Liver (tissue), 3 donors: ENCODE results near the gene SCN2A.

Experiments used
- RAD21 ChIP-seq, 2 donors: IDR thresholded peaks; 2 replicates each; pipeline ENCODE4 v1.6.1; 2016; ENCODE audit warnings: antibody characterized with exemption in 2 of 2, mild to moderate bottlenecking in 2 of 2
- YY1 ChIP-seq: IDR thresholded peaks from 2 replicates; pipeline ENCODE4 v1.6.1; 2016; ENCODE audit warnings: antibody characterized with exemption, mild to moderate bottlenecking
- TF ChIP-seq, protein P1 (sequence below): fragments of 150-350 bp; IDR thresholded peaks from 2 replicates; pipeline ENCODE4 v1.5.1; 2017; ENCODE audit warnings: improper control_type of control experiment, low read depth, low read length; ENCODE audit not compliant: missing input control
- TF ChIP-seq, protein P2 (sequence below): IDR thresholded peaks from 2 replicates; pipeline ENCODE4 v1.6.1; 2016; ENCODE audit warnings: antibody characterized with exemption
- donor health status: healthy.
- donor health status: healthy.

DNA sequence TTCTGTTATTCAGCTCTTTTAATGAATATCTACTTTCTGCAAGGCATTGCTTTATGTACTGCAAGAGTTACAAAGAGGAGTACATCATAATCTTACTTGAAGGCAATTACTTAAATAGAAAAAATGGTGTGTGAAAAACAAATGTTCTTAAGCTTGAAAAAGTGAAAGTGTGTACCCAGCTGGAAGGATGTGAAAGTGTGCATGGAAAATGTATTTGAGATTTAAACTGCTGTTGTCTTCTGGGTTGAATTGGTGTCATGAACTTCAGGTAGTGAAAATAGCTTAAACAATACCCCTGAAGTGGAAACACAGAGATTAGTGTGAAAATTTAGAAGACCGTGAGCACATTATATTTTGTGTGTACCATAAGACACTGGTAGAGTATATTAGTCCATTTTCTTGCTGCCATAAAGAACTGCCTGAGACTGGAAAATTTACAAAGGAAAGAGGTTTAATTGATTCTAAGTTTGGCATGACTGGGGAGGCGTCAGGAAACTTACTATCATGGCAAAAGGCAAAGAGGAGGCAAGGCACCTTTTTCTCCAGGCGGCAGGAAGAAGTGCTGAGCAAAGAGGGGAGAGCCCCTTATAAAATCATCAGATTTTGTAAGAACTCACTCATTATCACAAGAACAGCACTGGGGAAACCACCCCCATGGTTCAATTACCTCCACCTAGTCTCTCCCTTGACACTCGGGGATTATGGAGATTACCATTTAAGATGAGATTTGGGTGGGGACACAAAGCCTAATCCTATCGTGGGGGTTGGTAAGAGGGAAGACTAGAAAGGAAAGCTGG, 38.8 kb downstream of the SCN2A start:
- TF ChIP-seq, protein P1, sequence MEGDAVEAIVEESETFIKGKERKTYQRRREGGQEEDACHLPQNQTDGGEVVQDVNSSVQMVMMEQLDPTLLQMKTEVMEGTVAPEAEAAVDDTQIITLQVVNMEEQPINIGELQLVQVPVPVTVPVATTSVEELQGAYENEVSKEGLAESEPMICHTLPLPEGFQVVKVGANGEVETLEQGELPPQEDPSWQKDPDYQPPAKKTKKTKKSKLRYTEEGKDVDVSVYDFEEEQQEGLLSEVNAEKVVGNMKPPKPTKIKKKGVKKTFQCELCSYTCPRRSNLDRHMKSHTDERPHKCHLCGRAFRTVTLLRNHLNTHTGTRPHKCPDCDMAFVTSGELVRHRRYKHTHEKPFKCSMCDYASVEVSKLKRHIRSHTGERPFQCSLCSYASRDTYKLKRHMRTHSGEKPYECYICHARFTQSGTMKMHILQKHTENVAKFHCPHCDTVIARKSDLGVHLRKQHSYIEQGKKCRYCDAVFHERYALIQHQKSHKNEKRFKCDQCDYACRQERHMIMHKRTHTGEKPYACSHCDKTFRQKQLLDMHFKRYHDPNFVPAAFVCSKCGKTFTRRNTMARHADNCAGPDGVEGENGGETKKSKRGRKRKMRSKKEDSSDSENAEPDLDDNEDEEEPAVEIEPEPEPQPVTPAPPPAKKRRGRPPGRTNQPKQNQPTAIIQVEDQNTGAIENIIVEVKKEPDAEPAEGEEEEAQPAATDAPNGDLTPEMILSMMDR, result no peak
- TF ChIP-seq, protein P2, sequence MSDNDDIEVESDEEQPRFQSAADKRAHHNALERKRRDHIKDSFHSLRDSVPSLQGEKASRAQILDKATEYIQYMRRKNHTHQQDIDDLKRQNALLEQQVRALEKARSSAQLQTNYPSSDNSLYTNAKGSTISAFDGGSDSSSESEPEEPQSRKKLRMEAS, result no peak
- TF ChIP-seq YY1 (no peak), RAD21 (IDR thresholded peaks at IDR 0.05) (no peak)
